HepG2 (cell line): ENCODE measurements around the gene SOX4. TPM values are rescaled to one million over a fixed set of nuclear protein-coding genes. Genes with fewer than 3 reads are reported as not detected.

ENCODE experiments used
- BRD4 ChIP-seq: sonication (generic); formaldehyde crosslinking; IDR thresholded peaks from 2 replicates; pipeline ENCODE4 v1.4.0; 2020; ENCODE audit warnings: missing genetic modification reagents
- ETS1 ChIP-seq: sonication (generic); formaldehyde crosslinking; IDR thresholded peaks from 2 replicates; pipeline ENCODE4 v1.4.0; 2020; ENCODE audit warnings: missing genetic modification reagents
- IRX3 ChIP-seq: sonication (generic); formaldehyde crosslinking; IDR thresholded peaks from 2 replicates; pipeline ENCODE4 v1.8.1; 2023; ENCODE audit warnings: mild to moderate bottlenecking, low read depth, missing genetic modification reagents, borderline replicate concordance
- NR2F1 ChIP-seq, 2 experiments: fragments of 450-650 bp in 1 of 2; formaldehyde crosslinking in 1 of 2; IDR thresholded peaks; 2 replicates each; pipeline versions ENCODE4 v1.5.0 to v1.6.1; 2016 to 2020; ENCODE audit warnings: mild to moderate bottlenecking in 1 of 2, missing compliant biosample characterization in 1 of 2, missing genetic modification reagents in 1 of 2, moderate library complexity in 1 of 2
- PCBP2 ChIP-seq: fragments of 200-400 bp; formaldehyde crosslinking; optimal IDR thresholded peaks from 2 replicates; pipeline ENCODE3; 2018; ENCODE audit warnings: low read length, low read depth; ENCODE audit not compliant: poor library complexity, severe bottlenecking
- REST ChIP-seq, 2 experiments: IDR thresholded peaks; 2 replicates each; pipeline ENCODE4 v1.6.1; 2011 to 2012; ENCODE audit warnings: low read length in 2 of 2, borderline replicate concordance in 1 of 2, low read depth in 1 of 2, mild to moderate bottlenecking in 1 of 2, moderate library complexity in 1 of 2
- RNF219 ChIP-seq: sonication (generic); formaldehyde crosslinking; IDR thresholded peaks from 2 replicates; pipeline ENCODE4 v1.5.0; 2020; ENCODE audit warnings: mild to moderate bottlenecking, missing genetic modification reagents
- THYN1 ChIP-seq: sonication (generic); formaldehyde crosslinking; IDR thresholded peaks from 2 replicates; pipeline ENCODE4 v1.8.1; 2023; ENCODE audit warnings: low read depth, mild to moderate bottlenecking, moderate library complexity, missing genetic modification reagents, borderline replicate concordance
- ZBED4 ChIP-seq: sonication (generic); formaldehyde crosslinking; IDR thresholded peaks from 2 replicates; pipeline ENCODE4 v1.4.0; 2020; ENCODE audit warnings: missing genetic modification reagents, borderline replicate concordance
- ZBTB38 ChIP-seq: sonication (generic); formaldehyde crosslinking; IDR thresholded peaks from 2 replicates; pipeline ENCODE4 v1.5.1; 2020; ENCODE audit warnings: mild to moderate bottlenecking, missing genetic modification reagents
- ZNF274 ChIP-seq: sonication (generic); formaldehyde crosslinking; IDR thresholded peaks from 2 replicates; pipeline ENCODE4 v1.5.1; 2020; ENCODE audit warnings: mild to moderate bottlenecking, missing genetic modification reagents
- ZNF598 ChIP-seq: sonication (generic); formaldehyde crosslinking; IDR thresholded peaks from 2 replicates; pipeline ENCODE4 v1.5.1; 2020; ENCODE audit warnings: mild to moderate bottlenecking, missing genetic modification reagents, borderline replicate concordance
- ZNF614 ChIP-seq: IDR thresholded peaks from 2 replicates; pipeline ENCODE4 v1.6.1; 2018; ENCODE audit warnings: missing biosample characterization, missing genetic modification reagents, inconsistent platforms, borderline replicate concordance
- polyA plus RNA-seq, 8 experiments: library from polyadenylated mRNA; depleted of rRNA in 3 of 8; stranded (reverse) in 7 of 8; unstranded in 1 of 8; fragments of >200 nt; fragmentation: Illumina TruSeq in 4 of 8; extraction: Trizol in 4 of 8; gene quantifications; 2 replicates each; pipeline versions ENCODE4 v1.2.1 to v1.2.3, GENCODE V29; 2011 to 2016; ENCODE audit warnings: low read depth in 4 of 8, missing spikeins in 1 of 8, mixed read lengths in 1 of 8; ENCODE audit not compliant: insufficient read depth in 1 of 8
- total RNA-seq, 5 experiments: library from RNA; depleted of rRNA; stranded (reverse); fragments of >200 nt; fragmentation: Illumina TruSeq; extraction: Trizol; gene quantifications; 2 replicates each; pipeline ENCODE4 v1.2.3, GENCODE V29; 2016; ENCODE audit warnings: low read depth in 1 of 5
- TF ChIP-seq, protein P1 (sequence below): sonication (generic); formaldehyde crosslinking; IDR thresholded peaks from 2 replicates; pipeline ENCODE4 v1.8.0; 2022; ENCODE audit warnings: missing genetic modification reagents, mild to moderate bottlenecking, borderline replicate concordance

SOX4 gene
- total and polyA plus RNA-seq, 2 of the 13 experiments (the other 11 are each of a cell fraction or from before 2014, with no cell fraction given) = 2.6 to 3.4 TPM

GRCh38 chr6:21594416-21595281, 1.1 kb downstream of the SOX4 start (continued):
- TF ChIP-seq ZNF274 (CRISPR knock-in tag) (peak; percentile 87), ZNF614 (CRISPR knock-in tag) (no peak), ZNF598 (CRISPR knock-in tag) (peak; percentile 61; the same call in 1 of the 2 replicates), IRX3 (CRISPR knock-in tag) (no peak), RNF219 (CRISPR knock-in tag) (no peak), PCBP2 (no peak), THYN1 (no peak), BRD4 (CRISPR knock-in tag) (no peak; the same call in 1 of the 2 replicates), REST (IDR thresholded peaks at IDR 0.05; ENCODE audit: borderline replicate concordance in 1 of 2, low read depth in 1 of 2, low read length in 2 of 2) (no peak), ZBED4 (CRISPR knock-in tag) (no peak), NR2F1 (CRISPR knock-in tag; IDR thresholded peaks at IDR 0.05) (no peak), ETS1 (no peak; the same call in 1 of the 2 replicates), ZBTB38 (CRISPR knock-in tag) (no peak)
- TF ChIP-seq, protein P1, sequence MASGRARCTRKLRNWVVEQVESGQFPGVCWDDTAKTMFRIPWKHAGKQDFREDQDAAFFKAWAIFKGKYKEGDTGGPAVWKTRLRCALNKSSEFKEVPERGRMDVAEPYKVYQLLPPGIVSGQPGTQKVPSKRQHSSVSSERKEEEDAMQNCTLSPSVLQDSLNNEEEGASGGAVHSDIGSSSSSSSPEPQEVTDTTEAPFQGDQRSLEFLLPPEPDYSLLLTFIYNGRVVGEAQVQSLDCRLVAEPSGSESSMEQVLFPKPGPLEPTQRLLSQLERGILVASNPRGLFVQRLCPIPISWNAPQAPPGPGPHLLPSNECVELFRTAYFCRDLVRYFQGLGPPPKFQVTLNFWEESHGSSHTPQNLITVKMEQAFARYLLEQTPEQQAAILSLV (CRISPR knock-in tag) = no peak
